CD4-positive, alpha-beta T cell treated with Interleukin-6 at 100 ng/mL for 8 hours (primary cell): ENCODE measurements around the gene CCDC33.

Experiments used
- DNase-seq: peaks from one replicate; pipeline ENCODE4 v3.0.0-alpha.2; 2020; ENCODE audit warnings: mixed read lengths, low spot score

Gene CCDC33

GRCh38 chr15:74314795-74315438, 78.8 kb downstream of the CCDC33 start:
- no peak for DNase-seq

GRCh38 chr15:74315626-74316025, 79.5 kb downstream of the CCDC33 start:
- DNase-seq = no peak

- DNase-seq = no peak
These were observed 80.0 kb downstream of the CCDC33 start for GRCh38 chr15:74316141-74316540.

GRCh38 chr15:74317820-74318375, 81.8 kb downstream of the CCDC33 start:
- DNase-seq = no peak

- no peak for DNase-seq
These were observed 82.4 kb downstream of the CCDC33 start for GRCh38 chr15:74318376-74319137.

GRCh38 chr15:74319138-74319460, 83.0 kb downstream of the CCDC33 start:
- no peak for DNase-seq

GRCh38 chr15:74319596-74320351, 83.6 kb downstream of the CCDC33 start:
- DNase-seq = no peak

GRCh38 chr15:74320352-74321247, 84.5 kb downstream of the CCDC33 start:
- DNase-seq = no peak

- peak; percentile 37 for DNase-seq
These were observed 86.5 kb downstream of the CCDC33 start for GRCh38 chr15:74322558-74323180.

- no peak for DNase-seq
These were observed 88.6 kb downstream of the CCDC33 start for GRCh38 chr15:74324714-74325113.

- no peak for DNase-seq
These were observed 90.6 kb downstream of the CCDC33 start for GRCh38 chr15:74326746-74327145.

GRCh38 chr15:74327756-74328155, 91.6 kb downstream of the CCDC33 start:
- no peak for DNase-seq

- DNase-seq = no peak
These were observed 92.4 kb downstream of the CCDC33 start for GRCh38 chr15:74328331-74329056.

GRCh38 chr15:74330861-74331408, 94.8 kb downstream of the CCDC33 start:
- DNase-seq = no peak

GRCh38 chr15:74332011-74332410, 95.9 kb downstream of the CCDC33 start:
- DNase-seq = no peak

GRCh38 chr15:74332611-74333010, 96.5 kb downstream of the CCDC33 start:
- no peak for DNase-seq

GRCh38 chr15:74333093-74333492, 97.0 kb downstream of the CCDC33 start:
- no peak for DNase-seq

- no peak for DNase-seq
These were observed 97.5 kb downstream of the CCDC33 start for GRCh38 chr15:74333662-74334061.

GRCh38 chr15:74334127-74334526, 98.0 kb downstream of the CCDC33 start:
- DNase-seq = no peak

- DNase-seq = no peak
These were observed 99.3 kb downstream of the CCDC33 start for GRCh38 chr15:74335396-74335795.
